H1 (cell line): ENCODE data around the gene FGD4. TPM values are rescaled to one million over a fixed set of nuclear protein-coding genes. Genes with fewer than 3 reads are reported as not detected.

ENCODE experiments used
- CTCF ChIA-PET: fragments of 300-600 bp; sonication (Branson Sonifier 250); formaldehyde crosslinking; loops from one replicate; lab custom pipeline; 2021; ENCODE audit not compliant: partially characterized antibody; lab: Charles Lee
- POLR2A ChIA-PET: fragments of 300-600 bp; sonication (Branson Sonifier 250); formaldehyde crosslinking; loops from one replicate; lab custom pipeline; 2021; ENCODE audit warnings: inconsistent platforms; ENCODE audit not compliant: partially characterized antibody; lab: Charles Lee
- DNase-seq, 2 experiments: peaks; one replicate each; pipeline versions ENCODE4 v3.0.0 to v3.0.0-alpha.2; 2010 to 2022; ENCODE audit warnings: low spot score in 2 of 2, low read depth in 1 of 2, mixed read lengths in 1 of 2
- FAIRE-seq: peaks from 2 replicates; lab custom pipeline; 2011; peaks lifted over from hg19 to GRCh38; lab: Jason Lieb, UNC
- H2AFZ ChIP-seq: 2 replicates; pipeline ENCODE4 v1.8.1; 2012; ENCODE audit warnings: low read length, inconsistent platforms
- H2AK5ac ChIP-seq: 2 replicates; pipeline ENCODE4 v1.6.1; 2013; ENCODE audit warnings: low read depth, low read length
- H2BK120ac ChIP-seq: replicated peaks from 2 replicates; pipeline ENCODE3; 2013; ENCODE audit warnings: low read depth, low read length, inconsistent platforms
- H2BK12ac ChIP-seq: 2 replicates; pipeline ENCODE4 v1.6.1; 2013; ENCODE audit warnings: low read depth, low read length
- H2BK15ac ChIP-seq: 2 replicates; pipeline ENCODE4 v1.6.1; 2013; ENCODE audit warnings: low read length
- H2BK20ac ChIP-seq: 2 replicates; pipeline ENCODE4 v1.6.1; 2013; ENCODE audit warnings: low read length
- H2BK5ac ChIP-seq: 2 replicates; pipeline ENCODE4 v1.6.1; 2013; ENCODE audit warnings: low read depth, low read length
- H3K14ac ChIP-seq: 2 replicates; pipeline ENCODE4 v1.6.1; 2013; ENCODE audit warnings: inconsistent platforms; ENCODE audit not compliant: insufficient read length
- H3K18ac ChIP-seq: 2 replicates; pipeline ENCODE4 v1.6.1; 2013; ENCODE audit warnings: low read length; ENCODE audit errors: extremely low read depth
- H3K23ac ChIP-seq: 2 replicates; pipeline ENCODE4 v1.6.1; 2013; ENCODE audit warnings: inconsistent platforms; ENCODE audit not compliant: insufficient read length
- H3K23me2 ChIP-seq: 2 replicates; pipeline ENCODE4 v1.6.1; 2013; ENCODE audit warnings: low read depth, low read length
- H3K27ac ChIP-seq: 2 replicates; pipeline ENCODE4 v1.6.1; 2011; ENCODE audit warnings: low read depth, low read length, inconsistent platforms
- H3K27me3 ChIP-seq, 4 experiments: replicated peaks in 1 of 4; 1 replicate in 1 of 4; 2 replicates in 3 of 4; pipeline versions ENCODE4 v1.6.1 to v1.8.1; 2011 to 2013; ENCODE audit warnings: low read length in 3 of 4, mild to moderate bottlenecking in 3 of 4, inconsistent platforms in 2 of 4, mixed read lengths in 2 of 4, moderate library complexity in 1 of 4; ENCODE audit not compliant: control insufficient read depth in 3 of 4, insufficient read depth in 3 of 4; ENCODE audit errors: extremely low read depth in 1 of 4
- H3K36me3 ChIP-seq, 4 experiments: 2 replicates each; pipeline versions ENCODE4 v1.6.1 to v1.8.1; 2011 to 2013; ENCODE audit warnings: mild to moderate bottlenecking in 4 of 4, low read length in 3 of 4, moderate library complexity in 2 of 4, control low read depth in 1 of 4, inconsistent platforms in 1 of 4; ENCODE audit not compliant: insufficient read depth in 4 of 4, control insufficient read depth in 2 of 4
- H3K4ac ChIP-seq: replicated peaks from 2 replicates; pipeline ENCODE3; 2013; ENCODE audit warnings: low read length, low read depth, mixed read lengths, inconsistent platforms; ENCODE audit not compliant: insufficient read length
- H3K4me1 ChIP-seq, 4 experiments: replicated peaks in 1 of 4; 1 replicate in 1 of 4; 2 replicates in 3 of 4; pipeline versions ENCODE4 v1.6.1 to v1.8.1; 2011 to 2013; ENCODE audit warnings: low read length in 3 of 4, inconsistent platforms in 2 of 4, mixed read lengths in 1 of 4; ENCODE audit not compliant: insufficient read depth in 4 of 4, control insufficient read depth in 3 of 4
- H3K4me2 ChIP-seq, 2 experiments: 2 replicates each; pipeline versions ENCODE4 v1.6.1 to v1.8.1; 2011 to 2013; ENCODE audit warnings: low read depth in 2 of 2, low read length in 2 of 2, control low read depth in 1 of 2, inconsistent platforms in 1 of 2, mild to moderate bottlenecking in 1 of 2; ENCODE audit not compliant: insufficient read depth in 1 of 2
- H3K4me3 ChIP-seq, 4 experiments: fragments of 200-600, 300-600 bp in 1 of 4; sonication (generic), shearing (Covaris generic), sonication (Bioruptor Twin) in 1 of 4; 2 replicates each; pipeline versions ENCODE4 v1.5.1 to v1.8.1; 2011 to 2016; ENCODE audit warnings: low read length in 4 of 4, low read depth in 3 of 4, control low read depth in 2 of 4, inconsistent platforms in 2 of 4, mild to moderate bottlenecking in 2 of 4, mixed read lengths in 1 of 4, moderate library complexity in 1 of 4; ENCODE audit not compliant: insufficient read depth in 2 of 4; ENCODE audit errors: extremely low read depth in 1 of 4
- H3K56ac ChIP-seq: replicated peaks from 2 replicates; pipeline ENCODE3; 2013; ENCODE audit warnings: low read depth, mild to moderate bottlenecking, mixed read lengths, low read length, inconsistent platforms; ENCODE audit not compliant: insufficient read length
- H3K79me1 ChIP-seq: 2 replicates; pipeline ENCODE4 v1.6.1; 2013; ENCODE audit warnings: low read depth, low read length, control low read depth
- H3K79me2 ChIP-seq, 2 experiments: 2 replicates each; pipeline versions ENCODE4 v1.6.1 to v1.8.1; 2012 to 2013; ENCODE audit warnings: low read length in 2 of 2, mild to moderate bottlenecking in 2 of 2, inconsistent platforms in 1 of 2; ENCODE audit not compliant: insufficient read depth in 2 of 2, control insufficient read depth in 1 of 2
- H3K9ac ChIP-seq, 4 experiments: replicated peaks in 1 of 4; 1 replicate in 1 of 4; 2 replicates in 3 of 4; pipeline versions ENCODE4 v1.6.1 to v1.8.1; 2011 to 2013; ENCODE audit warnings: low read depth in 3 of 4, low read length in 3 of 4, control low read depth in 2 of 4, mild to moderate bottlenecking in 2 of 4, moderate library complexity in 2 of 4, inconsistent platforms in 1 of 4; ENCODE audit errors: extremely low read depth in 1 of 4
- H3K9me3 ChIP-seq, 2 experiments: 2 replicates each; pipeline versions ENCODE4 v1.6.1 to v1.8.1; 2012 to 2013; ENCODE audit warnings: mild to moderate bottlenecking in 2 of 2, moderate library complexity in 2 of 2, control low read depth in 1 of 2, inconsistent platforms in 1 of 2, low read depth in 1 of 2, low read length in 1 of 2, mixed read lengths in 1 of 2; ENCODE audit not compliant: insufficient read depth in 2 of 2
- H4K20me1 ChIP-seq, 2 experiments: replicated peaks in 1 of 2; 2 replicates each; pipeline versions ENCODE3 to v1.8.1; 2011 to 2013; ENCODE audit warnings: inconsistent platforms in 2 of 2, low read length in 2 of 2, mild to moderate bottlenecking in 1 of 2; ENCODE audit not compliant: insufficient read depth in 2 of 2, control insufficient read depth in 1 of 2
- H4K5ac ChIP-seq: 2 replicates; pipeline ENCODE4 v1.6.1; 2013; ENCODE audit warnings: low read length, low read depth, mixed read lengths, inconsistent platforms; ENCODE audit not compliant: insufficient read length
- H4K8ac ChIP-seq: 2 replicates; pipeline ENCODE4 v1.8.0; 2013; ENCODE audit warnings: mild to moderate bottlenecking, moderate library complexity, low read length, inconsistent platforms; ENCODE audit not compliant: insufficient read depth; ENCODE audit errors: extremely low read depth
- H4K91ac ChIP-seq: replicated peaks from 2 replicates; pipeline ENCODE3; 2013; ENCODE audit warnings: low read length, mixed read lengths, inconsistent platforms; ENCODE audit not compliant: insufficient read length
- ASH2L ChIP-seq: fragments of 200-600, 300-600 bp; sonication (generic); IDR thresholded peaks from one replicate; pipeline ENCODE4 v1.7.1; 2017; ENCODE audit warnings: low read length
- EGR1 ChIP-seq: IDR thresholded peaks from 2 replicates; pipeline ENCODE4 v1.6.1; 2011; ENCODE audit warnings: low read depth, low read length, borderline replicate concordance
- GTF2F1 ChIP-seq: IDR thresholded peaks from 2 replicates; pipeline ENCODE4 v1.6.1; 2012; ENCODE audit warnings: low read depth, low read length, improper control_type of control experiment, borderline replicate concordance
- POU5F1 ChIP-seq: IDR thresholded peaks from 2 replicates; pipeline ENCODE4 v1.6.1; 2011; ENCODE audit warnings: low read depth, mild to moderate bottlenecking, low read length, moderate library complexity
- RAD21 ChIP-seq, 2 experiments: IDR thresholded peaks in 1 of 2; conservative IDR thresholded peaks in 1 of 2; 2 replicates each; pipeline ENCODE4 v1.6.1; 2011; ENCODE audit warnings: low read depth in 2 of 2, low read length in 2 of 2, improper control_type of control experiment in 1 of 2, inconsistent platforms in 1 of 2, mild to moderate bottlenecking in 1 of 2, moderate library complexity in 1 of 2
- SIN3A ChIP-seq, 2 experiments: IDR thresholded peaks in 1 of 2; conservative IDR thresholded peaks in 1 of 2; 2 replicates each; pipeline ENCODE4 v1.6.1; 2011 to 2012; ENCODE audit warnings: low read length in 2 of 2, improper control_type of control experiment in 1 of 2, low read depth in 1 of 2, mild to moderate bottlenecking in 1 of 2
- SP4 ChIP-seq: IDR thresholded peaks from 2 replicates; pipeline ENCODE4 v1.6.1; 2012; ENCODE audit warnings: low read length, inconsistent platforms
- WGBS, 2 experiments: shearing (Covaris generic) in 1 of 2; methylation state at CpG; one replicate each; pipeline versions ENCODE4 v1.1.6 to v1.1.7; 2013 to 2015; ENCODE audit warnings: low lambda C conversion rate in 2 of 2, mixed read lengths in 2 of 2, inconsistent platforms in 1 of 2, low coverage in 1 of 2, missing lambda C conversion rate in 1 of 2; ENCODE audit not compliant: insufficient replicate concordance in 2 of 2, insufficient coverage in 1 of 2, insufficient read length in 1 of 2; ENCODE audit errors: extremely low coverage in 1 of 2, missing lambda C conversion rate in 1 of 2; 5-methylcytosine and 5-hydroxymethylcytosine counted together
- polyA plus RNA-seq, 7 experiments: library from polyadenylated mRNA; depleted of rRNA in 3 of 7; stranded (reverse) in 5 of 7; unstranded in 2 of 7; fragments of >200 nt in 5 of 7; fragments of 200-250 nt in 2 of 7; gene quantifications; 1 replicate in 5 of 7; 2 replicates in 1 of 7; 4 replicates in 1 of 7; pipeline versions ENCODE4 v1.2.1 to v1.2.3, GENCODE V29; 2011 to 2013; ENCODE audit warnings: missing spikeins in 2 of 7, mixed read lengths in 2 of 7
- total RNA-seq: library from RNA; stranded (reverse); fragmentation: NEBNext Ultra II Directional; extraction: Animal tissue kit (Norgen Biotek cat#: 25700); gene quantifications from 2 replicates; pipeline ENCODE4 v1.2.1, GENCODE V29; 2021

FGD4 gene
- total and polyA plus RNA-seq, 2 of the 8 experiments (the other 6 are each of a cell fraction or from before 2014, with no cell fraction given), result 8.5 to 48.2 TPM

DNA sequence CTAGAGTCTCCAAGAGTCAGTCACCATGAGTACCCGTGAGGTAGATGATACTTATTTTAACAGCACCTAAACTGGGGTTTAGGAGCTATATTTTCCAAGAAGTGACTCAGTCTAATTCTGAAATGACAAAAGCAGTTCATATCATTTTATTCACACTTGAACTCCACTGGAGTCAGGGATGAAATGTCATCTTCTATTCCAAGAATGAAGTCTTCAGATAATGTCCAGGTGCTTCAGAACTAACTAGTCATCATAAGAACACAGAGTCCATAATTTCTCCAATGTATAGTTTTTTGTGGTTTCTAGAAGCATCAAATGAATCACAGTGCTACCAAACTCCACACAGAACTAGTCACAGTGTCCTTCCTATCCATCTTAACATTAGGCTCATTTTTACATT lies 293.0 kb downstream of the FGD4 start:
- H3K79me1 ChIP-seq, result no peaks in the 10 kb centered on the region
- H3K4me1 ChIP-seq, result peaks cover 0 to 5% (median 1%) of the 10 kb centered on the region in 4 experiments; a peak in 2 of 7 replicates
- H3K79me2 ChIP-seq, result peaks cover 3 to 97% of the 10 kb centered on the region in 2 experiments; a peak in 3 of 4 replicates
- no peak overlapping the region for H2BK15ac ChIP-seq
- H3K9me3 ChIP-seq, result no peaks in the 10 kb centered on the region
- no peak overlapping the region for H3K14ac ChIP-seq
- H2AFZ ChIP-seq, result no peak overlapping the region
- H3K4me2 ChIP-seq, result no peak overlapping the region
- ChIA-PET POLR2A (no interaction called here), CTCF (interaction anchor here (0.7 kb wide), 1 partner anchor 328 kb away, joined by 5 read pairs; no protein-coding TSS in a partner anchor)
- no peaks in the 10 kb centered on the region for H3K23me2 ChIP-seq
- no peak overlapping the region for H3K56ac ChIP-seq
- H2BK120ac ChIP-seq, result no peak overlapping the region
- peaks cover 0 to 2% (median 0%) of the 10 kb centered on the region in 4 experiments; a peak in 1 of 8 replicates for H3K36me3 ChIP-seq
- no peak overlapping the region for H2BK20ac ChIP-seq
- no peak for DNase-seq
- WGBS, 2 experiments, result 88% methylated on average over 1 of the region's 1 CpG; no CpG with 5 or more reads in 1 of the 2 experiments
- no peak overlapping the region for H2BK12ac ChIP-seq
- no peaks in the 10 kb centered on the region for H3K27me3 ChIP-seq
- H4K20me1 ChIP-seq, result peaks cover 0 to 1% of the 10 kb centered on the region in 2 experiments
- H4K5ac ChIP-seq, result no peak overlapping the region
- FAIRE-seq, result no peak
- H3K9ac ChIP-seq, result no peak overlapping the region
- no peak overlapping the region for H3K4me3 ChIP-seq
- no peak overlapping the region for H3K18ac ChIP-seq
- no peak overlapping the region for H3K27ac ChIP-seq
- H3K23ac ChIP-seq, result no peak overlapping the region
- H2AK5ac ChIP-seq, result no peak overlapping the region
- no peak overlapping the region for H4K8ac ChIP-seq
- no peak overlapping the region for H3K4ac ChIP-seq
- no peak overlapping the region for H2BK5ac ChIP-seq
- no peak overlapping the region for H4K91ac ChIP-seq
- TF ChIP-seq RAD21 (IDR thresholded peaks at IDR 0.05 in 1 of 2, conservative IDR thresholded peaks at IDR 0.05 in 1 of 2; ENCODE audit: low read depth in 2 of 2, low read length in 2 of 2), result no peak
- no peak for TF ChIP-seq EGR1
- TF ChIP-seq GTF2F1, result no peak
- TF ChIP-seq SIN3A (conservative IDR thresholded peaks at IDR 0.05 in 1 of 2, IDR thresholded peaks at IDR 0.05 in 1 of 2; ENCODE audit: low read depth in 1 of 2, low read length in 2 of 2), result no peak
- no peak for TF ChIP-seq SP4
- no peak for TF ChIP-seq POU5F1
- TF ChIP-seq ASH2L, result no peak
